ENCODE measurements around the gene DEDD. TPM values are rescaled to one million over a fixed set of nuclear protein-coding genes. Genes with fewer than 3 reads are reported as not detected.
A peak's percentile ranks its signal among the peaks of the same experiment; 100 is the strongest.

Gene DEDD
- total and polyA plus RNA-seq, 2 of the 13 experiments (the other 11 are each of a cell fraction or from before 2014, with no cell fraction given) = 12.6 to 27.8 TPM

- TF ChIP-seq, protein P1, sequence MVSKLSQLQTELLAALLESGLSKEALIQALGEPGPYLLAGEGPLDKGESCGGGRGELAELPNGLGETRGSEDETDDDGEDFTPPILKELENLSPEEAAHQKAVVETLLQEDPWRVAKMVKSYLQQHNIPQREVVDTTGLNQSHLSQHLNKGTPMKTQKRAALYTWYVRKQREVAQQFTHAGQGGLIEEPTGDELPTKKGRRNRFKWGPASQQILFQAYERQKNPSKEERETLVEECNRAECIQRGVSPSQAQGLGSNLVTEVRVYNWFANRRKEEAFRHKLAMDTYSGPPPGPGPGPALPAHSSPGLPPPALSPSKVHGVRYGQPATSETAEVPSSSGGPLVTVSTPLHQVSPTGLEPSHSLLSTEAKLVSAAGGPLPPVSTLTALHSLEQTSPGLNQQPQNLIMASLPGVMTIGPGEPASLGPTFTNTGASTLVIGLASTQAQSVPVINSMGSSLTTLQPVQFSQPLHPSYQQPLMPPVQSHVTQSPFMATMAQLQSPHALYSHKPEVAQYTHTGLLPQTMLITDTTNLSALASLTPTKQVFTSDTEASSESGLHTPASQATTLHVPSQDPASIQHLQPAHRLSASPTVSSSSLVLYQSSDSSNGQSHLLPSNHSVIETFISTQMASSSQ (IDR thresholded peaks at IDR 0.05; ENCODE audit: low read depth) = no peak
- TF ChIP-seq, protein P1 (CRISPR knock-in tag; IDR thresholded peaks at IDR 0.05; ENCODE audit: borderline replicate concordance) = 0 out of 2 replicates have a peak, but pooled peaks have one; percentile 36
- TF ChIP-seq RARA (CRISPR knock-in tag; IDR thresholded peaks at IDR 0.05) = no peak
- no peak for TF ChIP-seq SNRNP70 (IDR thresholded peaks at IDR 0.05; ENCODE audit: low read depth, low read length)
- TF ChIP-seq ELF3 (CRISPR knock-in tag; IDR thresholded peaks at IDR 0.05) = no peak
- no peak for TF ChIP-seq CCAR2 (optimal IDR thresholded peaks at IDR 0.05; ENCODE audit: low read depth, low read length)
- no peak for TF ChIP-seq CREM (IDR thresholded peaks at IDR 0.05)
- no peak for TF ChIP-seq CREM (CRISPR knock-in tag; IDR thresholded peaks at IDR 0.05)
- no peak for TF ChIP-seq ZNF17 (CRISPR knock-in tag; IDR thresholded peaks at IDR 0.05)
- TF ChIP-seq ZNF703 (CRISPR knock-in tag; IDR thresholded peaks at IDR 0.05; ENCODE audit: borderline replicate concordance) = no peak
- no peak for TF ChIP-seq NR3C1 (CRISPR knock-in tag; IDR thresholded peaks at IDR 0.05)
- TF ChIP-seq CENPX (CRISPR knock-in tag; IDR thresholded peaks at IDR 0.05) = no peak
- no peak for TF ChIP-seq ZNF513 (CRISPR knock-in tag; conservative IDR thresholded peaks at IDR 0.05)
- no peak for TF ChIP-seq ZNF652 (CRISPR knock-in tag; IDR thresholded peaks at IDR 0.05; ENCODE audit: borderline replicate concordance, low read depth)
- TF ChIP-seq ZNF547 (CRISPR knock-in tag; IDR thresholded peaks at IDR 0.05) = 0 out of 2 replicates have a peak, but pooled peaks have one; percentile 33
- TF ChIP-seq, protein P2, sequence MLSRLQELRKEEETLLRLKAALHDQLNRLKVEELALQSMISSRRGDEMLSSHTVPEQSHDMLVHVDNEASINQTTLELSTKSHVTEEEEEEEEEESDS (CRISPR knock-in tag; IDR thresholded peaks at IDR 0.05; ENCODE audit: borderline replicate concordance) = no peak
- TF ChIP-seq ZNF605 (CRISPR knock-in tag; IDR thresholded peaks at IDR 0.05) = no peak; the same call in 1 of the 2 replicates
- TF ChIP-seq ZNF7 (CRISPR knock-in tag; IDR thresholded peaks at IDR 0.05) = no peak
- TF ChIP-seq MAF1 (CRISPR knock-in tag; IDR thresholded peaks at IDR 0.05; ENCODE audit: borderline replicate concordance) = no peak
- TF ChIP-seq ZNF496 (CRISPR knock-in tag; IDR thresholded peaks at IDR 0.05; ENCODE audit: insufficient replicate concordance) = no peak
- TF ChIP-seq MEIS1 (CRISPR knock-in tag; IDR thresholded peaks at IDR 0.05; ENCODE audit: borderline replicate concordance) = no peak
These were observed 34.0 kb downstream of the DEDD start, which contains the start of gene KLHDC9 (continued) for GRCh38 chr1:161098210-161099068.

Data from HepG2 (cell line).